DMS114 treated with DMSO at 0.1 percent for 48 hours (cell line): ENCODE results near the gene CFAP57.

Experiments
- DNase-seq: peaks from one replicate; lab custom pipeline; 2025; ENCODE audit not compliant: unreplicated experiment; lab: John Stamatoyannopoulos, UW

CFAP57 gene

GRCh38 chr1:43253173-43253572 lies 81.0 kb downstream of the CFAP57 start:
- no peak for DNase-seq

DNA sequence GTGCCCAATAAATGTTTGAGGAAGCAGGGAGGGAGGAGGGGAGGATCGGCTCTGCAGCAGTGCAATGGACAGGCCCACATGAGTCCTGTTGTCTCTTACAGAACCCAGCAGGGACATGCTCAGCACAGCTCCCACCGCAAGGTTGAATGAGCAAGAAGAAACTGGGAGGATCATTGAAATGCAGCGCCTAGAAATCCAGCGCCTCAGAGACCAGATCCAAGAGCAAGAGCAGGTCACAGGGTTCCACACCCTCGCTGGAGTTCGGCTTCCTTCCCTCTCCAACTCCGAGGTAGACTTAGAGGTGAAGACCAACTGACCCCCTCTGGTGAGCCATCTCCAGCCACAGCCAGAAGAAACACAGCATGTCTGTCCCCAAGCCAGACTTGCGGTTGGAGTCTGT lies 81.7 kb downstream of the CFAP57 start:
- no peak for DNase-seq

- no peak for DNase-seq
Observed at GRCh38 chr1:43255438-43256210, 83.5 kb downstream of the CFAP57 start.

DNA sequence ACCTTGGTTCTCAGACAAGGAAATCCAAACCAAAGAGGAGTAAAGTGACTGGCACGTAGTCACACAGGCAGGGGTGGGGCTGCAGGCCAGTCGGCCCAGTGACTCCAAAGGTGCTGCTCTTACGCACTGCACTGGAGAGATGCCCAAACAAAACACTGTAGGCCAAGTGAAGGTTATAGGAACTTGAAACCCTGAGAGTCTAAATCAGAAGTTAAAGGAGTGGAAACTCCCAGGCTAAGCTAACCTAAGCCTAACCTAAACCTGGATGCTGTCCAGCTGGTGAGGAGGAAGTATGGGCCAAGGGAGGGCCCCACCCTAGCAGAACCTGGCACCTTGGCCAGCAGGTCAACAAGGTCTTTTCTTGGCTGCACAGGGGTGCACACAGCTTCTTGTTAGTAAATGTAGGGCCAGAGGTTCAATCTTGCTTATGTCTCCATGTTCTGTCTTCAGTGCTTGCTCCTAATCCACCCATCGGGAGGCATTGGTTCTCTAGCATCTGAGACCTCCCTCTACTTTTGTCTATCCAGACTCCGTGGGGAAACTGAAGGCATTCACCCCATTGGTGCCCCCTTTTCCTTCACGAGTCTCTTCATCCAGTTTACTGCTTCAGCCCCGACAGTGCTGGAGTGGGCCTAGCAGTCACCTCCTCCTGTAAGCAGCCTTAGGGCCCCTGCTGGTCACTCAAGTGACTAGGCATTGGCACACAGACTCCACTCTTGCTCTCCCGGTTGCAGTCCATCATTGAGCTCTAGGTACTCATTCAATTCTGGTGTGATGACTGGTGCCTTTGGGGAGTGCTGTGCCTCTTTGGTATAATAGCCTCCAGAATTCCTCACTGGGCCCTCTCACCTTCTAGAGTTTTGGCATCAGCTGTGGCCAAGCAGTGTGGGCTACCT lies 84.8 kb downstream of the CFAP57 start:
- DNase-seq = no peak

- DNase-seq = no peak
Observed at GRCh38 chr1:43258370-43258769, 86.2 kb downstream of the CFAP57 start.

GRCh38 chr1:43265431-43265830 lies 93.3 kb downstream of the CFAP57 start:
- DNase-seq = no peak

DNA sequence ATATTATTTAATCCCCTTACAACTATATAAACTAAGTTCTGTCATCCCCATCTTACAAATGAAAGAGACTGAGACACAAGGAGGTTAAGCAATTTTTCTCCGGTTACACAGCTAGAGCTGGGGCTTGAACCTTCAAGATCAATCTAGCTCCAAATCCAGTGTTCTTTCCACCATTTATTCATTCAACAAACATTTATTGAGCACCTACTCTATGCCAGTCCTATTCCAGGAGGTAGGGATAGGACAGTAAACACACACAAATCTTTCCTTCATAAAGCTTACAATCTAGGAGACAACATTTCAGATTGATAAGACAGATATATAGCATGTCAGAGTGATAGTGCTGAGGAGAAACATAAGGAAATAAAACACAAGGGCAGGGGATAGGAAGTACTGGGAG lies 94.8 kb downstream of the CFAP57 start:
- DNase-seq = no peak

- no peak for DNase-seq
Observed at GRCh38 chr1:43267291-43267805, 95.2 kb downstream of the CFAP57 start.

GRCh38 chr1:43267818-43268425 lies 95.8 kb downstream of the CFAP57 start:
- DNase-seq = no peak

- DNase-seq = no peak
Observed at GRCh38 chr1:43269627-43270375, 97.7 kb downstream of the CFAP57 start, which contains the start of gene TMEM125. TMEM125 (plus strand) TSS chr1:43269983; CDS start chr1:43272723, 2,740 bp downstream.

- no peak for DNase-seq
Observed at GRCh38 chr1:43270421-43271095, 98.4 kb downstream of the CFAP57 start.

DNA sequence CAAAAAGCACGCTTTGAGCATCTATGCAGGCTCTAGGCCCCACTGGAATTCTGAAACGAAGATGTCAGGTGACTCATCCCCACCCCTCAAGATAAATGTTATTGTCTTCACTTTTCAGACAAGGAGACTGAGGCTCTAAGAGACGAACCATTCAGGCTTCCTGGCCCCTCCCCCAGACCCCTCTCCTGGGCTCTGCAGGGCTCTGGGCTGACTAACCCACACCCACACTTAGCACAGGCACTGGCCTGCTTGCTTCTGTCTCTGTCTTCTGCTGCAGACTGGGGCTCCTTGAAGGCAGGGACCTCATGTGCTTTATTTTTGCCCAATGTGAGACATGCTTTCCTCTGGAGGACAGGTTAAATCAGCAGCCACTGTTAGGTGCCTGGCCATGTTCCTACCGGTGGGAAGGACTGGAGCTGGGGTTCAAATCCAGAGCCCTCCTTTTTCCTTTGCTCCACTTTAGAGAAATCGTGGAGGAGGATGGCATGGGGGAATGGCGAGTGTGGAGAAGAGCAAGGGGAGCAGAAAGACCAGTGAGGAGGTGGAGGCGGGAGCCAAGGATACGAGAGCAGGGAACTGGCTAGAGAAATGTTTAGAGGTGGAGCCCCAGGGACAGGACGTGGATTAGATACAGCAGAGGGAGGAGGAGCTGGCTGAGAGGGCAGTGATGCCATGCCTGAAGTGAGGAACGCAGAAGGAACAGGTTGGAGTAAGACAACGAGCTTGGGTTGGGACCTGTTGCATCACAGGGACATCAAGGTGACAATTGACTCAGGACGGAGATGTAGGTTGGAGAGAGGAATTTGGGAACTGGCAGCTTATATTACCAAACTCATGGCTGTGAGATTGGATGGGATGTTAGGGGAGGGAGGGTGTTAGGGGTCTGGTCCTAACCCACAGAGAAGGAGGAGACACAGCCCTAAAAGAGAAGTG lies 99.3 kb downstream of the CFAP57 start:
- no peak for DNase-seq

DNA sequence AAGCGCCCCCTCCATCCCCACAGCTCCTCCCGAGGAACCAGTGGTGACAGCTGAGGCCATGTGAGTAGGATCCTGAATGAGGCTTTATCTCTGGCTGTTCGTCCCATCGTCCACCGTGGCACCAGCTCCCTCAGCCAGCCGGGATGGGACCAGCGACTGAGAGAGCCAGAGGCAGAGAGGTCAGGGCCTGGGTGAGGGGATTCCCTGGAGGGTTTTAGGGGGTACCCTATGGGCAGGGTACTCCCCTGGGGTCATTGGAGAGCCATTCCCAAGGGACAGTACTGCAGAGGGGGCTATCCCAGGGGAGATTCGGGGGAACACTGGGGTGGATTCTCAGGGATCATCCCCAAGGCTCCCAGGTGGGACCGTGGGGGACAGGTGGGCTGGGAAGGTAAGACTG lies 100.0 kb downstream of the CFAP57 start:
- DNase-seq = no peak

DNA sequence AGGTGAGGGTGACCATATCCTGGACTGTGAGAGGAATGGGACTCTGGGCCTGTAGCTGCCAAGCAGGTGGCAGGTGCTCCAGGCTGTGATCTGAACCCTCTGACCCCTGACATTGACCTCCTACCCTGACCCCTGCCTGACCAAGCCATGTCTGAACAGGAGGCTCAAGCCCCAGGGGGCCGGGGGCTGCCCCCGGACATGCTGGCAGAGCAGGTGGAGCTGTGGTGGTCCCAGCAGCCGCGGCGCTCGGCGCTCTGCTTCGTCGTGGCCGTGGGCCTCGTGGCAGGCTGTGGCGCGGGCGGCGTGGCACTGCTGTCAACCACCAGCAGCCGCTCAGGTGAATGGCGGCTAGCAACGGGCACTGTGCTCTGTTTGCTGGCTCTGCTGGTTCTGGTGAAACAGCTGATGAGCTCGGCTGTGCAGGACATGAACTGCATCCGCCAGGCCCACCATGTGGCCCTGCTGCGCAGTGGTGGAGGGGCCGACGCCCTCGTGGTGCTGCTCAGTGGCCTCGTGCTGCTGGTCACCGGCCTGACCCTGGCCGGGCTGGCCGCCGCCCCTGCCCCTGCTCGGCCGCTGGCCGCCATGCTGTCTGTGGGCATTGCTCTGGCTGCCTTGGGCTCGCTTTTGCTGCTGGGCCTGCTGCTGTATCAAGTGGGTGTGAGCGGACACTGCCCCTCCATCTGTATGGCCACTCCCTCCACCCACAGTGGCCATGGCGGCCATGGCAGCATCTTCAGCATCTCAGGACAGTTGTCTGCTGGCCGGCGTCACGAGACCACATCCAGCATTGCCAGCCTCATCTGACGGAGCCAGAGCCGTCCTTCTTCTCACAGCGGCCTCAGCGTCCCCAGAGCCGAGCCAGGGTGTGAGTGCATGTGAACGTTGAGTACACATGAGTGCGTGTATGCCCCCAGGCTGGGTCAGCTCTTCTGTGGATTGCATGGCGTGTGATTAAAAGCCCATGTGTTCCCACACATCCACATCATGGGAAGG lies 100.7 kb downstream of the CFAP57 start:
- no peak for DNase-seq

DNA sequence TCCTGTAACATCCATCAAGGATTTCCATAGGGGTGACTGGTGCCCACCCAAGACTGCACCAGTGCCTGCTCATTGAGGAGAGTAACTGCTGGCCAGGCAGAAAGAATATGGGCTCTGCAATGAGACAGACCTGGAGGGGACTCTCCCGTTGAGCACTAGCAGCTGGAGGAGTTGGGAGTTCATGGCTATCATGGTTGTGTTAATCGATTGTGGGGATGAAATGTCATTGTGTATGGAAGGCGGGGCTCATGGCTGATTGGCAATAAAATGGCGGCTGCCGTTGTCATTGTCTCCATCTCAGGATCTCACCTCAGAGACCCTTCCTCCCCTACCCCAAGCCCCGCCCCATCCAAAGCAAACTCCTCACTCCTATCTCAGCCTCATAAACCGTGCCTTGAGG lies 101.6 kb downstream of the CFAP57 start:
- DNase-seq = no peak

DNA sequence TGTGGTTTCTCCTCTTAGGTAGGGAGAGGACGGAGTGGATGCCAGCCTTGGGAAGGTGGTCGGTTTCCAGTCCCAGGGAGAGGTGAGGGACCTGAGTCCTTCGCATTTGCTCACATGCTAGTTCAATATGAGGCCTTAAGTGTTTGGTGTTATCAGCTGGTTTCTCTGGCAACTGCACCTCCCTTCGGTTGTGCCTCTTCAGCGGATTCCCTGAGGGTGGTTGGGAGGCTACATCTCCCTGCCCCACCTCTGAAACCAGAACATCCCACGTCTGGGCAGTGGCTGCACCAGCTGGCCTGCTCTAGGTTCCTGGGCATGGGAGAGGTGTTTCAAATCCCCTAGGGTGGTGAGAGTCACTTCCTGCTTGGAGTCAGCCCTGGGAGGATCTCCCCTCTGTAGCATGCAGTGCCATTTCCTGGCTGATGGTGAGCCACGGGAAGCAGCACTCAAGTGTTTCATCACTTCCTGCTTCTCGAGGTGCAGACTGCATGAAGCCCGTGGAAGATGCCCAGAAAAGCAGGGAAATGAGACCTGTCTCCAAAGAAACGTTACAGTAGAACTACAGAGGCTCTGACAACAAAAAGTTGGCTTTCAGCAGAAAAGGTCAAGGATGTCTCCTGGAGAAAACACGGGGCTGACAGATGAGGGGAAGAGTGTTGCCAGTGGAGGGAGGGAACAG lies 102.1 kb downstream of the CFAP57 start:
- no peak for DNase-seq

DNA sequence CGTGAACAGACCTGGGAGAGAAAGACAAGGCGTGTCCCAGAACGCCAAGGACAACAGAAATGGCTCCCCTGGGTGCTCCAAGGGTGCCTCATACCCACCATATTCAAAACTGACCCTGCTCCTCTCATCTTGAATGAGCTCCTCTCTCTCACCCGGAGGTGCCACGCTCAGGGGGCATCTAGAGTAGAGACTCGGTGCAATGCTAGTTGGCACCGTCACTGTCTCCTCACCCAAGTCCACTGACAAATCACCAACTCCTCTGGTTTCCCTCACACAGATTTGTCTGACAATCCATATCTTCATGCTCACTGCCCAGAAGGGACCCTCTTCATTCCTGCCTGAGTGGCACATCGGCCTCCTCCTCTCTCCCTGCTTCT lies 102.7 kb downstream of the CFAP57 start:
- DNase-seq = no peak
